ENCODE results near the gene CATSPERD.

CATSPERD gene, protein sequence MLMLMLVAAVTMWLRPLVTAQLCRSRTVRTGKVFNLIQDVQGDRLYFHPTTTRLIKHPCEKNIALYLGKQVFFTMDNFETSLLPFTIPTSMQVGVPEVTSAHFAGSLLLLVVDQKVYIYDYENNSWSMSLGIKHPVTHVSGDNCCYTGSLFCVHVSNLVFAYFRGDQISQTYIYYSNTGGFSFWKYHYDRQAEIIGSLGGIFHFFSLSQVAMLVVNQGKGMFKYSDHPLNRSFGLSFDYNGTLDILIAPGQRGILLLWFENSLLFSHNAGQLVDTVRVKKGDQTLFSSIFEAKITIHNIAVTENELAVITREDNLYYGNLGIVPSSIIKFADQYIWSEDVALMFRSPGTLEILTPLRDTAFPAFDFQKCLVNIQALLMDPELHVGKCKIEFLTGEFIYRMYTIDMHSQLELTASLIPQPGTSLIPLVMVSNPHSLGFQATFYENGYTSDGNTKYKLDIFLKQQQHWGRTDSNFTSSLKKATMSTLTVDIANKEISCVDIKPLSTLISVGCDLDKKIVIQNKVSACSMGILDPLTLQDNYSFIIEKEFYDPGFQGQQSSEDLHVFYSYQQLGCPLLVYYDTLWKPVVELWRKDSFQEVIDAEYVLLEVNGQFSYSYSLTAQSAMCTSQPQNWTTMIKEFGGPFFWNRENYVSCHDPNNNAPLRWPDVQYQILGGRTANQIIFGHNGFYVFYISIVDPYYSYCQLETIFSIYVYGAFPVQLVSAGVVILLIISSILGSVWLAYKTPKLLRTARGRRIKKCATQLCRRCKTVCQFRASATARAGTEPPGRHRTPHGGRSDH

DNA sequence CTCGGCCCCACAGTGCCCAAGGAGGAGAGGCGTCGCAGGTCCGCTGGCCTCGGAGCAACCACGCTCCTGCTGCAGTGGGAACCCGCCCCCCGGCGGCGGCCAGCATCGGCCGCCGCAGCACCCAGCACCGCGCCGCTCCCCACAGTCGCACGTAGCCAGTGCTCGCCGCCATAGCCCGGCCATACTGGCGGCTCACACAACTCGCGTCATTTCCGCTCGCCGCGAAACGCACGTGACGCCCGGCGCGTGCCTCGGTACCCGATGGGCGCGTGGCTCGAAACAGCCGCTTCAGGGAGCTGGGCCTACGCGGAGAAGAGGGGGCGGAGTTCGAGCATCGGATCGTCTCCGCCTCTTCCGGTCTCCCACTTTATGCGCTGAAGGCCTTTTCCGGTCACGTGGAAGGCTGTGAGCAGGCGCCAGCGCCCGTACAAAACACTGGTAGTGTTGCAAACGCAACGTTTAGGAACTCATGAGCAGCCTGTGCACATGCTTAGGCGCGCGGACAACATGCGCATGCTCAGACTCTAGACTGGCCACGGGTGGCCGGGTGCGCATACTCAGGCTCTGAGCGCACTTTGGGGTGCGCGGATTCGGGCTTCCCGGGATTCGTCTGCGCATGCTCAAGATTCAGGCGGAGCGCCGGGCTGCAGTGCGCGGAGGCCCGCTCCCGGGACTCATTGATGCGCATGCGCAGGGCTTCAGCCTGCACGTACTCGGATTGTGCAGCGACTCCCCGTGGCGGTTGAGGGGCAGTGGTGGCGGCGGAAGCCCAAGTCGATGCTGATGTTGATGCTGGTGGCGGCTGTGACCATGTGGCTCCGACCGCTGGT is at the start of gene CATSPERD, which contains the start of gene LONP1:
Gene CATSPERD (plus strand): TSS at position 677 of the 830 bp plus-strand sequence. CDS start 101 bp downstream, at position 778.
Gene LONP1 (minus strand): TSS at position 186 of the 830 bp plus-strand sequence. CDS start 14 bp downstream, at position 172.
- peak; percentile 99 for DNase-seq (ENCODE audit: low spot score)

DNA sequence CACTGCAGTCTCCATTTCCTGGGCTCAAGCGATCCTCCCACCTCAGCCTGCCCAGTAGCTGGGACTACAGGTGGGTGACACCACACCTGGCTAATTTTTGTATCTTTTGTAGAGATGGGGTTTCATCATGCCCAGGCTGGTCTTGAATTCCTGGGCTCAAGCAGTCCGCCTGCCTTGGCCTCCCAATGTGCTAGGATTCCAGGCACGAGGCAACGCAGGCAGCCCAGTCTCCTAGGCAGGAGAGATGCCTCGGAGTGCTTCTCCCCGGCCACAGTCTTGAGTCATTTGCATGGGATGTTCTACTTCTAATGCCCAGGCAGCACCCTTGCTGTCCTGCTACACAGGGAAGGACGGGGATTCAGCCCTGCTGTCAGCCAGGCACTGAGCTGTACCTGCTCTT is 48.8 kb upstream of the CATSPERD start:
- DNase-seq (ENCODE audit: low spot score): no peak

DNA sequence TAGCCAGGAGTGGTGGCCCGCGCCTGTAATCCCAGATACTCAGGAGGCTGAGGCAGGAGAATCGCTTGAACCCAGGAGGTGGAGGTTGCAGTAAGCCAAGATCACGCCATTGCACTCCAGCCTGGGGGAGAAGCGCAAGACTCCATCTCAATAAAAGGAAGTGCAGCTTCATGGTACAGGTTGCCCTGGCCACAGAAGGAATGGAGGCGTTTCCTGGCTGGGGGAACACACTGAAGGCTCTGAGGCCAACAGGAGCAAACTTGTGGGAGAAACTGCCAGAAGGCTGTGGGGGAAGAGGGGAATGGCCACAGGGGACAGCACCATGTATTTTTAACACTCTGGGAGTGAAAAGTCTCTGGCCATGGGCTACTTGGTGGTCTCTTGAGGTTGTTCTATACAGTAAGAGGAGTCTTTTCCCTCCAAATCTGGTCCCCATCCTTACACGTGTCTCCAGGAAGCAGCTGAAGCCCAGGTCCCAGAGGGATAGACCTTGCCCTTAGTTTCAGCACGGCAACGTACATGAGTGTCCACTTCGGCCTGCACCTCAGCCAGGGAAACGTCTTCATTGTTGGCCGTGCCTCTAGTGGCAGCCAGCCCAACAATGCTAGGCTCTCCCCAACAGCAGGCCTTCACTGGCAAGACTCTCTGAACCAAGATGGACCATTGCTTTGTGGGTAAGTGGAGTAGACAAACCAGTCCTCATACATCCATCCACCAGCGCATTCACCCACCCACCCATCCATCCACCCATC is 47.6 kb upstream of the CATSPERD start:
- DNase-seq (ENCODE audit: low spot score): peak; percentile 41

DNA sequence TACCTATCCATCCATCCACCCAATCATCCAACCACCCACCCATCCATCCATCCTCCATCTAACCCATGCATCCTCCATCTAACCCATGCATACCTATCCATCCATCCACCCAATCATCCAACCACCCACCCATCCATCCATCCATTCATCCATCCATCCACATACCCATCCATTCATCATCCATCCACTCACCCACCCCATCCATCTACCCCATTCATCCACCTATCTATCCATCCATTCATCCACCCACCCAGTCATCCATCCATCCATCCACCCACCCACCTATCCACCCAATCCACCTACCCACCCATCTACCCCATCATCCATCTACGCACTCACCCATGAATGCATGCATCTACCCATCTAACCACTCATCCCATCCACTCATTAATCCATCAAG is 46.7 kb upstream of the CATSPERD start:
- DNase-seq (ENCODE audit: low spot score): no peak

DNA sequence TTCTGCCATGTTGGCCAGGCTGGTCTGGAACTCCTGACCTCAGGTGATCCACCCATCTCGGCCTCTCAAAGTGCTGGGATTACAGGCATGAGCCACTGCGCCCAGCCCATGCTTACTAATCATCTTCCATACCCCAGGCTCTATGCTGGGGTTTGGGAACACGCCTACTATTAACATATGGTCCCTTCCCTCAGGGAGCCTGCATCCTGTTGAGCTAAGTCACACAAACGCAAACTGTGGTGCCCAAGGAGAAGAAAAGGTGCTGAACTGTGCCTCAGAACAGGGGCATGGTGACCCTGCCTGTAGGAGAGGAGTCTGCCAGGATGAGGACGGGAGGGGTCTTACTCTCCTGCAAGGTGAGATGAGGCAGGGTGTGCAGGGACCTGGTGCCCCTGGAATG is 45.7 kb upstream of the CATSPERD start:
- DNase-seq (ENCODE audit: low spot score): no peak

DNA sequence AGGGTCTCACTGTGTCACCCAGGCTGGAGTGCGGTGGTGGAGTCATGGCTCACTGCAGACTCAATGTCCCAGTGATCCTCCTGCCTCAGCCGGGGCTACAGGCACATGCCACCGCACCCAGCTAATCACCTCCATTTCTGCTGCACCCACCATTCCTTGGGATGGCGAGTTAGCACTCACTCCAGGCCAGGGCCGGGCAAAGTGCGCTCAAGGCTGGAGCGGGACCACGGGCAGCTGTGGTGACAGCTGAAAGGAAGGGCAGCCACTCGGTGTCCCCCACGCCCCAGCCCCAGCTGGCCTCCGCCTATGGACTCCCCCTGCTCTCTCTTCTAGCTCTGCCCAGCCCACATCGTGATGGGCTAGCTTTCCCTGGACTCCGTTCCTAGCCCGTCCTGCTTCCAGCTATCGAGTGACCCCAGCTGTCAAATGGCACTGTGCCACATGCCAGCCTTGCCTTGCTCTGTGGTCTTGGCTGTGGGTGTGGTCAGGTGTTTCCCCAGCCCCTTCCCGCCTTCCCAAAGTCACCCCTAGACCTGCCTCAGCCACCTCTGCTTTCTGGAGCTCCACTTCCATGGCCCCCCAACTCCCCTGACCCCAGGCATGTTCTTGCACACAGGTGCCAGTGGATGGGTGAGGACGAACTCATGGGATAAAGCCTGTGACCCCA is 44.2 kb upstream of the CATSPERD start:
- no peak for DNase-seq (ENCODE audit: low spot score)

DNA sequence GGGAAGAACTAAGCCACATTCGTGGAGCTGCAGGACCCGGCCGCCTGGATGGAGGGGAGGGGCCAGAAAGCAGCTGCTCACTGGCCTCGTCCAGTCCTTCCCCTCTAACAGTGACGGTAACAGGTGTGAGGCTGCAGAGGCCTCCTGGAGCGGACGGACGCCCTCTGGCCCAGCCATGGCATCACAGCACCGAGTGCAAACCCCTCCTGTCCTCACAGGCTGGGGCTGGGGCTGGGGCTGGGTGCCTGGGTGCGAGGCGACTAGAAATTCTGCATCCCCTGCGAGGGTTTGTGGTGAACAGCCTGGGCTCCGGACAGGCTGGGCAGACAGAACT is 43.7 kb upstream of the CATSPERD start:
- DNase-seq (ENCODE audit: low spot score): peak; percentile 65

DNA sequence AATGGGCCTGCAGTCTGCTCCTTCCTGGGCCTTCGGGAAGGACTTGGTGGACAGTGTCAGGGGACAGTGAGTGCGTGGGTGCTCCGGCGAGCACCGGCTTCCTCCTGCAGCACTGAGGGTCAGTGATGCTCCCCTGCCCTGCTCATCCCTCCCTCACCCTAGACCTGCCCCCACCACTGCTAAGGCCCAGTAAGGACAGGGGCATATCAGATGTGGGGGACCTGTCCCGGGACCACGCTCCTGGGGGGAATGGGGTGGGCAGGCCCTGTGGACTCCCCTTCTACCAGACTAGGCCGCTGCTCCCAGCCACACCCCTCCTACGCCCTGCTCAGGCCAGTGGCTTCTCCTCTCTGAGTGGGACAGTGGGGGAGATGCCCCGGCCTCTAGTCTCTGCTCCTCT is 43.3 kb upstream of the CATSPERD start:
- peak; percentile 52 for DNase-seq (ENCODE audit: low spot score)

DNA sequence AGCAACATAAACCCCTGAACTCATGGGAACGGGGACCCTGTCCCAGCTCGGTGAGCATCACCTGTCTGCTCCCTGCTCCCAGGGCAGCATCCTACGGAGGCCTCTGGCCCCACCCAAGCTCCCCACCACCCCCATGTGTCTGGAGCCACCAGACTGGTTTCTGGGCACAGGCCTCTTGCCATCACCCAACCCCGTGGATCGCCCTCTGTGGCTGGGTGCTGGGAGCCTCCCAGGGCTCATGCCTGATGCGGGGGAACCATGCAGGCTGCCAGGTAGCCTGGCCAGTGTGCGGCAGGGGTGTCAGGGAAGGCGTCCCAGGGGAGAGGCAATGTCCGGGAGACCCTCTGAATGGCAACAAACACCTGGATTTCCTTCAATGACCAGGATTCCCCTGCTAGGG is 42.9 kb upstream of the CATSPERD start:
- peak; percentile 51 for DNase-seq (ENCODE audit: low spot score)

DNA sequence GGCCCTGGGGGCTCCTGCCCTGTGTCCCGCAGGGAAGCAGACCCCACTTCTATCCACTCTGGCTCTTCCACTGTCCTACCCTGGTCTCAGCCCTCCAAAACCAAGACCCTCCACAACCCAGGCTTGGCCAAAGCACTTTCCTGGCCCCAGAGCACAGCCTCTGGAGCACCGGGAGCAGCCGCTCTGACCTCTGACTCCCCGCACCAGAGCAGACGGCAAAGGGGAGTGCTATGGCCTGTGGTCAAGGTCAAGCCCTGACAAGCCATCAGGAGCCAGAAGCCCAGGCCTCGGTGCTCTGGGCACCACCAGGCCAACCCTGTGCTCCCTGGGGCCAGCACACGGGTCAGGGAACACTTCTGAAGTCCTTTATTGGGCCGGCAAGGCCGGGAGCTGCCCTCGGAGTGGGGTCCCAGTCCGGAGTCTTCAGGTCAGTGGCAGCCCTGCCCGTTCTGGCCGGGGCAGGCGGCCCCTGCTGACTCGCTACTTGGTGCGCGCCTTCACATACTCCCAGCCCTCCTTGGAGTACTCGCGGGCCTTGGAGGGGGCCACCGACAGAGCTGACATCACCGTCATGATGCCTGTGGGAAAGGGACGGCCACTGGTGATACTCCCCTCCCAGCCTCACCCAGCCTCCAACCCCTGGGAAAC is 42.2 kb upstream of the CATSPERD start:
- DNase-seq (ENCODE audit: low spot score): peak; percentile 62

DNA sequence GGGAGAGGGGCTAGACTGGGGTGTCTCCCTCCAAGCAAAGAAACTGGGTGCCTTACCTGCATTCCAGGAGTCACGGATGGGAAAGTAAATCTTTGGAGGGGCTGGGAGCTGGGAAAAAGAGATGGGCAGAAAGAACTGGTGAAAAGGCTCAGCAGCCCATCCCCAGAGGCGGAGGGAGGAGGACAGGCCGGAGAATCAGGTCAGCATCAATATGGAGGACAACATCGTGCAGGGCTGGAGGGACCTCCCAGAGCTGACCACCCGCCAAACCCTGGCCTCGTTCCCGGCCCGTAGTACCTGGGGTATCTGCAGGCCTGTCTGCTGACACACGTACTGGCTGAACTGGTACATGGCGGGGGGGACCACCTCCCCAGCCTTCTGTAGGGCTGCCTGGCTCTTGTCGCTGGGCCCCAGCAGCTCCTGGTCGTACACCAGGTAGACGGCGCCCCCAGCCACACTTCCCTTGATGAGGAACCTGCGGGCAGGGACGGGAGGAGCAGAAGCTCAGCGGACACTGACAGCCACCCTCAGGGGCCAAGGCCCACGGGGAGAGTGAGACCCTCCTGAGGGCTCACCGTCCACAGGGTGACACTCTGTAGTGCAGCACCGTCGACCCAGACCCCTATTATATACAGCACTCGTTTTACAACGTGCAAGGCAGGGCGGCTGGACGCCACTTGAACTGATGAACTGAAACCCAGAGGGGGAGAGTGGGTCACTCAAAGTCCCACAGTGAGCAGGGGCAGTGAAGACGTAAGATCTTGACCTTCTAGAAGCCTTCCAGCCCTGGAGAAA is 41.0 kb upstream of the CATSPERD start:
- peak; percentile 57 for DNase-seq (ENCODE audit: low spot score)

DNA sequence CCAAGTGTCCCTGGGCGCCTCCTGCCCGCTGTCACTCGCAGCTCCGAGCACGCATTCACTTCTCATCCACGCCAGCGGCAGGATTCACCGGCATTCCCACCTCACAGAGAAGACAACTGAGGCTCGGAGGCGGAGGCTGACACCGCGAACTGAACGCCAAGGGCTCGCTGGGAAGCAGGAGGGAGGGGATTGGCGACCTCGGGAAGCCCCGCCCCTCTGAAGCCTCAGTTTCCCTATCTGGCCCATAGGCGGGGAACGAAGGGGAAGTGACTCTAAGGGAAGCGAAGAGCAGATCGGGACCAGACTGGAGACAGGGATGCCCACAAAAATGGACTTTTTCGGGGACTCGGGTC is 40.4 kb upstream of the CATSPERD start:
- no peak for DNase-seq (ENCODE audit: low spot score)

DNA sequence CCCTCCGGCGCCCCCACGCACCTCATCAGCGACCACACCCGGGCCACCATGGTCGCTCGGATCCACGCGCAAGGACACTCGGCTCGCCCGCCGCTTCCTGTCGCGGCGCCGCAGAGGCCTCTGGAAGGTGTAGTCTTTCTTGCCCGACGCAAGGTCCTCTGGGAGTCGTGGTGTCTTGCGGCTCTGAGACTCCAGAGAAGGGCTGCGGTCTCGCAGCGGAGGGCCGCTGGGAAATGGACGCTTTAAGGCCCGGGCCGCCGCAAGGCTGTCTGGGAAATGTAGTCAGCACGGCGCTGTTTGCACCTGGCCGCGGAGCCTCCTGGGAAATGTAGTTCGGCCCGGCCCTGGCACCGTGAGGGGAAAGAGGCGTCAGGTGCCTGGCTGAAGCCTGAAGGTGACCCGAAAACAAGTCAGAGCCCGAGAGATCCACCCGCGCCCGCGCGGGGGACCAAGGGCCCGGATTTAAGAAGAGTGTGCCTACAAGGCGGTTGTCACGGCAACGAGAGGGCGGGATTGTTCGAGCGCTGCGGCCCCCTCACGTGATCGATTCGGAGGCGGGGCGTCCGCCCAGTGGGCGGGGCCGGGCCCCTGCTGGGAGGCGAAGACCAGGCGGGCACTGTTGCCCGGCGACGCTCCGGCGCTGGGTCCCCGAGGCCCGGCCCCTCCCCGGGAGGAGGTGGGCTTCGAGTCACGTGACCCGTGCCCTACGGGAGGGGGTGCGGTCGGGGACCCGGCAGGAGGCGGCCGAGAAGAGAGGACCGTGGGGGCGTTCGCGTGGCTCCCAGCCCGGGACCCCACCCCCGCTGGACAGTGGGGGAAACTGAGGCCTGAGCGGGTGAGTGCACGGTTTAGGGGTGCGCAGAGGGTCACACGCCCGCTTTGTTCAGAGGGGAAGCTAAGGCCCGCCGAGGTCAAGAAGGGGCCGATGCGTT is 39.7 kb upstream of the CATSPERD start, which contains the start of the genes HSD11B1L and MICOS13:
Gene HSD11B1L (plus strand): TSS at position 591 of the 932 bp plus-strand sequence. CDS start 3,806 bp downstream, outside the sequence.
Gene MICOS13 (minus strand): TSS at position 80 of the 932 bp plus-strand sequence. CDS start 30 bp downstream, at position 50.
- peak; percentile 98 for DNase-seq (ENCODE audit: low spot score)

DNA sequence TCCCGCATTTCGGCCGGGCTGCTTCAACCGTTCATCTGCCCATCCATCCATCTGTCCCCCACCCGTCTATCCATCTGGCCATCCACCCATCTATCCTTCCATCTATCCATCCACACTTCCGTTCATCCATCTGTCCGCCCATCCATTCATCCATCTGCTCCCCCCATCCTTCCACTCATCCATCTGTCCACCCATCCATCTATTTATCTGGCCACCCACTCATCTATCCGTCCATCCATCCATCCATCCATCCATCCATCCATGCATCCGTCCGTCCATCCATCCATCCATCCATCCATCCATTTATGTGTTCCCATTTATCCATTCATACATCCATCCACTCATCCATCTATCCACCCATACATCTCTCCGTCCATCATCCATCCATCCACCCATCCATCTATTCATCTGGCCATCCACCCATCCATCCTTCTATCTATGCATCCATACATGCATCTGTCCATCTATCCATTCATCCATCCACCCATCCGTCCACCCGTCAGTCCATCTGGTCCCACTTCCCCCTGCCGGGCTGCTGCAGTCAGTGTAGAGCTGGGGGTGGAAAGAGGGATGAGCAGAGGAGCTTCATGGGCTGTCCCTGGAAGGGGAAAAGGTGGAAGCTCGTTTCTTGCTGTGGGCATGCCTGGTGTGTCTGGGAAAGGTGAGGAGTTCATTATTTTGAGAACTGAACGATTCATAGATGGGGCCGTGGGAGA is 38.9 kb upstream of the CATSPERD start:
- DNase-seq (ENCODE audit: low spot score): peak; percentile 60

DNA sequence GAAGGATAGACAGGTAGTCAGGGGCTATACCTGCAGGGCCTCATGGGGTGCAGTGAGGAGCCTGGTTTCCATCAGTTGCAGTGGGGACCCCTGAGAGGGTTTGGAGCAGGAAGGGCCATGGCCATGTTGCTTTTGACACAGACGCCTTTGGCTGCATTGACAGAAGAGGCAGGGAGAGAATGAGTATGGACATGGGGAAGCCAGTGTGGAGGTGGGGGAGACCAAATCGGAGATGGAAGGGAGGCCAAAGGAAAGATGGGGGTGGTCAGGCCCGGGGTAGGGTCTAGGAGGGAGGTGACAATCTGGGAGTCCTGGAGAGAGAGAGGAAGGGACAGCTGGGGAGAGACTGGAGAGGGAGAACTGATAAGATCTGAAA is 38.3 kb upstream of the CATSPERD start:
- DNase-seq (ENCODE audit: low spot score): peak; percentile 54

DNA sequence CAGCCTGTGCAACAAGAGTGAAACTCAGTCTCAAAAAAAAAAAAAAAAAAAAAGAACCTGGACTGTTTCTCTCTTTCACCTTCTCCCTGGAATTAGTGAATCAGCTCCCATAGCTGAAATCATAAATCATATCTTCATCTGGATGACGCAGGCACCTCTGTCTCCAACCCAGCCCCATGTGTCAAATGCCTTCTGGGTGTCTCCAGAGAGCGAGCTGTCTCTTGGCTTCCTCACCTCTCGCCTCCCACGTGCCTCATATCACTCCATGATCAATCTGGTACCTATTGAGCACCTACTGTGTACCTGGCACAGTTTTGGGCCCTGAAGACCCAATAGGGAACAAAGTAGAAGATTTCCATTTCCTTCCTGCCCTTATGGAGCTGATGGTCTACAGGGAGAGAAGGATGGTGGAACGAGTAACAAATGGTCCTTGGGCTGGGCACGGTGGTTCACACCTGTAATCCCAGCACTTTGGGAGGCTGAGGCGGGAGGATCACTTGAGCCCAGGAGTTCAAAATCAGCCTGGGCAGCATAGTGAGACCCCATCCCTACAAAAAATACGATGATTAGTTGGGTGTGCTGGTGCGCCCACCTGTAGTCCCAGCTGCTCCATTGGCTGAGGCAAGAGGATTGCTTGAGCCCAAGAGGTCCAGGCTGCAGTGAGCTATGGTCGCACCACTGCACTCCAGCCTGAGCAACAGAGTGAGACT is 37.1 kb upstream of the CATSPERD start:
- DNase-seq (ENCODE audit: low spot score): peak; percentile 37
